Smooth muscle cell (in vitro differentiated cells): Measurements from ENCODE around the gene CTAG1B. TPM values are rescaled to one million over a fixed set of nuclear protein-coding genes. Genes with fewer than 3 reads are reported as not detected.

Source experiments
- DNase-seq: peaks from one replicate; lab custom pipeline; 2025; ENCODE audit not compliant: unreplicated experiment; lab: John Stamatoyannopoulos, UW
- H2AFZ ChIP-seq: fragments of 200-600 bp; sonication (generic); 2 replicates; pipeline ENCODE4 v1.6.0; 2016; ENCODE audit warnings: antibody characterized with exemption, low read depth, mild to moderate bottlenecking
- H3F3A ChIP-seq: fragments of 200-600 bp; sonication (generic); 2 replicates; pipeline ENCODE4 v1.6.0; 2017; ENCODE audit warnings: antibody characterized with exemption, low read depth
- H3K27ac ChIP-seq: fragments of 200-600 bp; sonication (generic); 2 replicates; pipeline ENCODE4 v1.5.1; 2016; ENCODE audit warnings: low read depth, mild to moderate bottlenecking
- H3K27me3 ChIP-seq: fragments of 200-600 bp; sonication (generic); 2 replicates; pipeline ENCODE4 v1.6.1; 2016; ENCODE audit warnings: low read depth, mild to moderate bottlenecking
- H3K36me3 ChIP-seq: fragments of 200-600 bp; sonication (generic); 2 replicates; pipeline ENCODE4 v1.5.1; 2016; ENCODE audit warnings: low read depth
- H3K4me1 ChIP-seq: fragments of 200-600 bp; sonication (generic); 2 replicates; pipeline ENCODE4 v1.5.1; 2016; ENCODE audit warnings: low read depth
- H3K4me2 ChIP-seq: fragments of 200-600 bp; sonication (generic); 2 replicates; pipeline ENCODE4 v1.6.0; 2016; ENCODE audit warnings: mild to moderate bottlenecking
- H3K4me3 ChIP-seq: fragments of 200-600 bp; sonication (generic); 2 replicates; pipeline ENCODE4 v1.5.1; 2016; ENCODE audit warnings: mild to moderate bottlenecking
- H3K79me2 ChIP-seq: fragments of 200-600 bp; sonication (generic); 2 replicates; pipeline ENCODE4 v1.6.0; 2016; ENCODE audit warnings: low read depth, mild to moderate bottlenecking
- H3K9ac ChIP-seq: fragments of 200-600 bp; sonication (generic); 2 replicates; pipeline ENCODE4 v1.6.0; 2016; ENCODE audit warnings: low read depth
- H3K9me3 ChIP-seq: fragments of 200-600 bp; sonication (generic); replicated peaks from 2 replicates; pipeline ENCODE4 v1.5.1; 2016; ENCODE audit warnings: low read depth
- H4K20me1 ChIP-seq: fragments of 200-600 bp; sonication (generic); 2 replicates; pipeline ENCODE4 v1.6.0; 2016; ENCODE audit warnings: low read depth
- CTCF ChIP-seq: fragments of 200-600 bp; sonication (generic); IDR thresholded peaks from 2 replicates; pipeline ENCODE4 v1.5.1; 2017; ENCODE audit warnings: borderline replicate concordance, mild to moderate bottlenecking, antibody characterized with exemption; ENCODE audit not compliant: insufficient read depth, poor library complexity, severe bottlenecking
- WGBS: methylation state at CpG from one replicate; pipeline ENCODE4 v1.1.7; 2016; ENCODE audit warnings: low lambda C conversion rate; 5-methylcytosine and 5-hydroxymethylcytosine counted together
- polyA plus RNA-seq: library from polyadenylated mRNA; unstranded; fragments of >200 nt; fragmentation: Nextera tagmentation; extraction: Ambion mirVana; gene quantifications from 2 replicates; pipeline ENCODE4 v1.2.1, GENCODE V29; 2016
- total RNA-seq: library from RNA; depleted of rRNA; stranded (reverse); fragments of >200 nt; gene quantifications from 2 replicates; pipeline ENCODE4 v1.2.3, GENCODE V29; 2014

CTAG1B gene
- total and polyA plus RNA-seq, 2 experiments from 2014 or later: not detected

DNA sequence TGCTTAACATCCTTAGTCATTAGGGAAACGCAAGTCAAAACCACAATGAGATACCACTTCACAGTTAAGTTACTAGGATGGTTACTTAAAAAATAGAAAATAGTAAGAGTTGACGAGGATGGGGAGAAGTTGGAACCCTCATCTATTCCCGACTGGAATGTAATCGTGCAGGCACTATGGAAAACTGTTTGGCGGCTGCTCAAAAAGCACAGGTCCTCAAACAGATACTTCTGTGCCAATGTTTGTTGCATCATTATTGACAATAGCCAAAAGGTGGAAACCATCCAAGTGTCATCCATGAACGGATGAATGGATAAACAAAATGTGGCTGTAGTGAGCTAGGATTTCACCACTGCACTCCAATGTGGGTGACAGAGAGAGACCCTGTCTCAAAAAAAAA is 11.7 kb downstream of the CTAG1B start:
- TF ChIP-seq CTCF: no peak
- 83% methylated on average over 6 of the region's 6 CpGs for WGBS
- Histone ChIP-seq H3K9ac (no peak overlapping the region), H3K9me3 (no peaks in the 10 kb centered on the region), H3K4me1 (no peaks in the 10 kb centered on the region), H3K36me3 (no peaks in the 10 kb centered on the region), H3F3A (no peaks in the 10 kb centered on the region), H3K27me3 (no peaks in the 10 kb centered on the region), H4K20me1 (no peaks in the 10 kb centered on the region), H3K27ac (no peak overlapping the region), H3K4me2 (no peak overlapping the region), H2AFZ (no peak overlapping the region), H3K79me2 (no peaks in the 10 kb centered on the region), H3K4me3 (no peak overlapping the region)
- no peak for DNase-seq

DNA sequence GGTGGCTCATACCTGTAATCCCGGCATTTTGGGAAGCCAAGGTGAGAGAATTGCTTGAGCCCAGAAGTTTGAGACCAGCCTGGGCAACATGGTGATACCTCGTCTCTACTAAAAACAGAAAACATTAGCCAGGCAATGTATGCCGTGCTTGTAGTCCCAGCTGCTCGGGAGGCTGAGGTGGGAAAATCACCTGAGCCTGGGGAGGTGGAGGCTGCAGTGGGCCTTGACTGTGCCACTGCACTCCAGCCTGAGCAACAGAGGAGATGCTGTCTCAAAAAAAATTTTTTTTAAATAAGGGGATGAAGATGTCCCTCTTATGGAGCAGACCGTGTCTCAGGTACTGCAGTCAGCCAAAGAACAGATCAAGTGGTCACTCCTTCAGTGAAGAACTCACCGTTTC is 13.5 kb downstream of the CTAG1B start:
- H3K27ac ChIP-seq: no peak overlapping the region
- DNase-seq: no peak
- no peaks in the 10 kb centered on the region for H3K9me3 ChIP-seq
- no peak overlapping the region for H2AFZ ChIP-seq
- no peak for TF ChIP-seq CTCF
- H3K9ac ChIP-seq: no peak overlapping the region
- no peaks in the 10 kb centered on the region for H3K36me3 ChIP-seq
- H3F3A ChIP-seq: no peaks in the 10 kb centered on the region
- no peaks in the 10 kb centered on the region for H3K4me1 ChIP-seq
- 85% methylated on average over 6 of the region's 6 CpGs for WGBS
- H3K79me2 ChIP-seq: no peaks in the 10 kb centered on the region
- H3K27me3 ChIP-seq: no peaks in the 10 kb centered on the region
- no peak overlapping the region for H3K4me3 ChIP-seq
- no peak overlapping the region for H3K4me2 ChIP-seq
- no peaks in the 10 kb centered on the region for H4K20me1 ChIP-seq

DNA sequence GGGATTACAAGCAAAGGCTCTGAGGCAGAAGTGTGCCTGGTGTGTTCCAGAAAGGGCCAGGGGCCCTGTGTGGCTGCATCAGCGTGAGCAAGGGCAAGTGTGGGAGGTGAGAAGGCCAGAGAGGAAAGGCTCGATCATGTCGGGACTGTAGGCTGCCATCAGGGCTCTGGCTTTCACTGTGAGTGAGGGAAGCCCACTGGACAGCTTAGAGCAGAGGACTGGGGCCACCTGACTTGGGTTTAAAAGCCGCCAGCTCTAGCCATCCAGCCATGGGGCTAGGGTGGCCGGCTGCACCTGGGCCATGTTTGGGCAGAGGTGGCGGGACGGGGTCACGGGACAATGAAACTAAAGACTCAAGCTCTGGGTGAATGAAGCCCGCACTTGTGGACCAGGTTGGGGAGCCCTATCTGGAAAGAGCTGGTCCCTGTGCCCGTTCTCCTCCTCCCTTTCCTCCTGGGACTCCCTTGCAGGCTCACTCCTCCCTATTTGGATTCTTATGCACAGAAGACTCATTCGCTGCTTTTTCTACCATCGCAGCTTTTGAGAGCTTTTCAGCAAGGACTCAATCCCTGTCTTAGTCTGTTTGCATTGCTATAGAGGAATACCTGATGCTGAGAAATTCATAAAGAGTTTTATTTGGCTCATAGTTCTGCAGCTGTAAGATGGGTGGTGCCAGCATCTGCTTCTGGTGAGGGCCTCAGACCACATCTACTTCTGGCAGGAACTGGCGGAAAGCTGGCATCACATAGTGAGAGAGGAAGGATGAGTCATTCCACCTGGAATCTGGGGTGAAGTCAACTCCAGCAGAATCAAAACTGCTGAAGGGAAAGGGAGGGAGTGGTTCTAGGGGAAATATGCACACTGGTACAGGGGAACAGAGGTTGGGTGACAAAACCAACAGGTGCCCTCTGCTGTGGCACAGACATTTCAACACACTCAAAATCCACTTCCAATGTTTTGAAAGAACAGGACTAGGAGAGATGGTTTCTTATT is 15.3 kb downstream of the CTAG1B start:
- H3K9ac ChIP-seq: no peak overlapping the region
- no peak for DNase-seq
- H3K27ac ChIP-seq: no peak overlapping the region
- TF ChIP-seq CTCF: no peak
- no peaks in the 10 kb centered on the region for H4K20me1 ChIP-seq
- no peak overlapping the region for H3K4me2 ChIP-seq
- H3K4me3 ChIP-seq: no peak overlapping the region
- H3K4me1 ChIP-seq: no peaks in the 10 kb centered on the region
- no peaks in the 10 kb centered on the region for H3K9me3 ChIP-seq
- no peaks in the 10 kb centered on the region for H3K79me2 ChIP-seq
- H2AFZ ChIP-seq: no peak overlapping the region
- no peaks in the 10 kb centered on the region for H3K27me3 ChIP-seq
- H3K36me3 ChIP-seq: no peaks in the 10 kb centered on the region
- WGBS: 80% methylated on average over 13 of the region's 13 CpGs
- no peaks in the 10 kb centered on the region for H3F3A ChIP-seq
